KMS-11 (cell line): ENCODE data around the gene RCN1.

ENCODE experiments used
- H2AFZ ChIP-seq: fragments of 200-600 bp; sonication (generic); 2 replicates; pipeline ENCODE4 v1.6.1; 2016; ENCODE audit warnings: antibody characterized with exemption, mixed run types, low read depth
- H3K27ac ChIP-seq: fragments of 200-600 bp; sonication (generic); 2 replicates; pipeline ENCODE4 v1.6.1; 2016; ENCODE audit warnings: mild to moderate bottlenecking, mixed run types
- H3K27me3 ChIP-seq: fragments of 200-600 bp; sonication (generic); 2 replicates; pipeline ENCODE4 v1.6.1; 2017; ENCODE audit warnings: mild to moderate bottlenecking, low read depth, mixed run types, moderate library complexity; ENCODE audit not compliant: insufficient read depth
- H3K36me3 ChIP-seq: fragments of 200-600 bp; sonication (generic); 2 replicates; pipeline ENCODE4 v1.6.1; 2017; ENCODE audit warnings: mild to moderate bottlenecking, mixed run types; ENCODE audit not compliant: insufficient read depth
- H3K4me1 ChIP-seq: fragments of 200-600 bp; sonication (generic); 2 replicates; pipeline ENCODE4 v1.6.1; 2016; ENCODE audit warnings: mild to moderate bottlenecking, low read depth, mixed run types; ENCODE audit not compliant: poor library complexity, severe bottlenecking
- H3K4me2 ChIP-seq: fragments of 200-600 bp; sonication (generic); 2 replicates; pipeline ENCODE4 v1.7.0; 2016; ENCODE audit warnings: mild to moderate bottlenecking, mixed run types
- H3K4me3 ChIP-seq: fragments of 200-600 bp; sonication (generic); IDR thresholded peaks from 2 replicates; pipeline ENCODE4 v1.6.1; 2017; ENCODE audit warnings: low read depth, low read length, mixed read lengths; ENCODE audit not compliant: insufficient read depth
- H3K79me2 ChIP-seq: fragments of 200-600 bp; sonication (generic); 2 replicates; pipeline ENCODE4 v1.6.1; 2016; ENCODE audit warnings: low read depth, mixed run types; ENCODE audit not compliant: insufficient read depth
- H3K9ac ChIP-seq: fragments of 200-600 bp; sonication (generic); 2 replicates; pipeline ENCODE4 v1.6.1; 2016; ENCODE audit warnings: mild to moderate bottlenecking, mixed run types
- H4K20me1 ChIP-seq: fragments of 200-600 bp; sonication (generic); 2 replicates; pipeline ENCODE4 v1.6.1; 2016; ENCODE audit warnings: mild to moderate bottlenecking, mixed run types; ENCODE audit not compliant: insufficient read depth
- TF ChIP-seq, protein P1 (sequence below): fragments of 200-600 bp; sonication (generic); conservative IDR thresholded peaks from 2 replicates; pipeline ENCODE4 v1.6.1; 2017; ENCODE audit warnings: low read depth, mild to moderate bottlenecking, antibody characterized with exemption, low read length, moderate library complexity, mixed read lengths

RCN1 gene

DNA sequence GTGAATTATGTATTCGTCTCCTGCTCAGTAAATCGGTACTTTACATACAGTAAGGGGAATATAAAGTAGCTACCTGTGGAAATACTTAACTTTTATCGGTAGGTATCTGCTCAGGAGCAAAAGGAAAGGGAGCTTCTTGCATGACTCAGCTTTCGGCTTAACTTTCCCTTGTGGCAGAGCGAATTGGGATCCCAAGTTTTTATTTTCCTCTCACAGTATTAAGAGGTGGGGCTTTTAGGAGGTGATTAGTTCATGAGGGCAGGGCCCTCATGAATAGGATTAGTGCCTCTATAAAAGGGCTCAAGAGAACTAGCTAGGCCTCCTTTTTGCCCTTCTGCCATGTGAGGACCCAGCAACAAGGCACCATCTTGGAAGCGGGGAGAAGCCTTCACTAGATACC, 18.7 kb downstream of the RCN1 start:
- Histone ChIP-seq H2AFZ (no peak overlapping the region), H3K27me3 (no peaks in the 10 kb centered on the region), H3K36me3 (no peaks in the 10 kb centered on the region), H3K79me2 (no peaks in the 10 kb centered on the region), H4K20me1 (no peaks in the 10 kb centered on the region), H3K4me3 (no peak overlapping the region), H3K9ac (no peak overlapping the region), H3K27ac (no peak overlapping the region), H3K4me2 (no peak overlapping the region), H3K4me1 (no peaks in the 10 kb centered on the region)
- TF ChIP-seq, protein P1, sequence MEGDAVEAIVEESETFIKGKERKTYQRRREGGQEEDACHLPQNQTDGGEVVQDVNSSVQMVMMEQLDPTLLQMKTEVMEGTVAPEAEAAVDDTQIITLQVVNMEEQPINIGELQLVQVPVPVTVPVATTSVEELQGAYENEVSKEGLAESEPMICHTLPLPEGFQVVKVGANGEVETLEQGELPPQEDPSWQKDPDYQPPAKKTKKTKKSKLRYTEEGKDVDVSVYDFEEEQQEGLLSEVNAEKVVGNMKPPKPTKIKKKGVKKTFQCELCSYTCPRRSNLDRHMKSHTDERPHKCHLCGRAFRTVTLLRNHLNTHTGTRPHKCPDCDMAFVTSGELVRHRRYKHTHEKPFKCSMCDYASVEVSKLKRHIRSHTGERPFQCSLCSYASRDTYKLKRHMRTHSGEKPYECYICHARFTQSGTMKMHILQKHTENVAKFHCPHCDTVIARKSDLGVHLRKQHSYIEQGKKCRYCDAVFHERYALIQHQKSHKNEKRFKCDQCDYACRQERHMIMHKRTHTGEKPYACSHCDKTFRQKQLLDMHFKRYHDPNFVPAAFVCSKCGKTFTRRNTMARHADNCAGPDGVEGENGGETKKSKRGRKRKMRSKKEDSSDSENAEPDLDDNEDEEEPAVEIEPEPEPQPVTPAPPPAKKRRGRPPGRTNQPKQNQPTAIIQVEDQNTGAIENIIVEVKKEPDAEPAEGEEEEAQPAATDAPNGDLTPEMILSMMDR: no peak

DNA sequence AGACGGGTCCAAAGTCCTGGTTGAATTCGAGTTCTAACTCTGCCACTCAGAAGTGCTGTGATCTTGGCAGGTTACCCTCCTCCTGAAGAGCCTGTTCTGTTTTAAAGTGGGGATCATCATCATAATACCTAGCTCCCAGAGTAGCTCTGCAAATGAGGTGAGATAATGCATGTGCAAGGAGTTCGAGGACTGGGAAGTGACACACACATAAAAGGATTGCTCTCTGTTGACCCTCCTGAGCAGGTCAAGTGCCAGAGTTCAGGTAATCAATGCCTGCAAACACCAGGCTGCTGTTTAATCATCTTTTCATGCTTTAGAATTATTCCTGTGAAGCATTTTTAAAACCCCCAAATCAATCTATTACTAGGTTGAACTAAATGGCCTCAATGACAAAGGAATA, 19.9 kb downstream of the RCN1 start:
- H3K4me1 ChIP-seq: no peaks in the 10 kb centered on the region
- no peaks in the 10 kb centered on the region for H4K20me1 ChIP-seq
- no peaks in the 10 kb centered on the region for H3K36me3 ChIP-seq
- H3K79me2 ChIP-seq: no peaks in the 10 kb centered on the region
- TF ChIP-seq, protein P1: no peak
- H2AFZ ChIP-seq: no peak overlapping the region
- no peak overlapping the region for H3K4me2 ChIP-seq
- H3K27me3 ChIP-seq: no peaks in the 10 kb centered on the region
- H3K4me3 ChIP-seq: no peak overlapping the region
- H3K9ac ChIP-seq: no peak overlapping the region
- H3K27ac ChIP-seq: no peak overlapping the region

DNA sequence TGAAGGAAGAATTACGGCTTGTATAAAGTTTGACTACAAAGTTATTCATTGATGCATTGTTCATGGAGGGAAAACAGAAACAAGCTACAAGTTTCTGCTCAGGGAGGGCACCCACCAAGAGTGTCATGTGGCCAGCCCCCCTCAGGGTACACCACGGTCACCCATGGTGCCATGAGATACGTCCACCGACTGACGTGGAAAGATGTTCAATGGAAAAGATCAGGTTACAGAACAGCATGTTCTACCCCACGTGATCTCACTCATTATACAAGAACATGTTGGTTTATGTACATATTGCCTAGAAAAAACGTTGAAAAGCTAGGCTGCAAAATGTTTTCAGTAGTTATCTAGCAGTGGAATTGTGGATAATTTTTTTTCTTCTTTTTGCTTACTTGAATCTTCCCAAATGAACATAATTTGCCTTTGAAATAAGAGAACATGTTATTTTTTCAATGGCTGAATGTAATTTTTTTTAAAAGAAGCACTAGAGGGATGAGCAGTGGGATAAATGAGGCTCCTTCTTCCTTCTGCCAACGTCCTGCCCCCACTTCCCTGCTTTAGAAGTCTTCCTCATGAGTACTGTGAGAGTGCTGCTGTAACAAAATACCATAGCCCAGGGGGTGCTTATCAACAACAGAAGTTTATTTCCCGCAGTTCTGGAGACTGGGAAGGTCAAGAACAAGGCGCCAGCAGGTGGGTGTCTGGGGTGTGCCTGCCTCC, 22.5 kb downstream of the RCN1 start:
- no peaks in the 10 kb centered on the region for H3K4me1 ChIP-seq
- no peak overlapping the region for H3K27ac ChIP-seq
- no peaks in the 10 kb centered on the region for H3K79me2 ChIP-seq
- no peaks in the 10 kb centered on the region for H3K27me3 ChIP-seq
- no peaks in the 10 kb centered on the region for H4K20me1 ChIP-seq
- TF ChIP-seq, protein P1: no peak
- H3K4me3 ChIP-seq: no peak overlapping the region
- no peak overlapping the region for H2AFZ ChIP-seq
- H3K36me3 ChIP-seq: no peaks in the 10 kb centered on the region
- H3K9ac ChIP-seq: no peak overlapping the region
- no peak overlapping the region for H3K4me2 ChIP-seq

DNA sequence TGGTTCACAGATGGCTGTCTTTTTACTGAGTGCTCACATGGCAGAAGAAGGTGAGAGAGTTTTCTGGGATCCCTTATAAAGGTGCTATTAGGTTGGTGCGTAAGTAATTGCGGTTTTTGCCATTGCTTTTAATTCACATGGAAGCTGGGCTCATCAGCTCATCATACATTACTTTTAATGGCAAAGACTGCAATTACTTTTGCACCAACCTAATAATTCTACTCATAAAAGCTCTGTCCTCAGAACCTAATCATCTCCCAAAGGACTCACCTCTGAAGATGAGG, 23.0 kb downstream of the RCN1 start:
- Histone ChIP-seq H3K36me3 (no peaks in the 10 kb centered on the region), H3K9ac (no peak overlapping the region), H3K4me3 (no peak overlapping the region), H3K27ac (no peak overlapping the region), H2AFZ (no peak overlapping the region), H4K20me1 (no peaks in the 10 kb centered on the region), H3K4me2 (no peak overlapping the region), H3K27me3 (no peaks in the 10 kb centered on the region), H3K79me2 (no peaks in the 10 kb centered on the region), H3K4me1 (no peaks in the 10 kb centered on the region)
- TF ChIP-seq, protein P1: no peak
